GM18868 (cell line): Measurements from ENCODE around the gene MX2.

ENCODE experiments used
- ATAC-seq: cut with Tn5 transposase; IDR thresholded peaks from one replicate; pipeline ENCODE4 v1.9.1; 2021; ENCODE audit warnings: mild to moderate bottlenecking, moderate library complexity; ENCODE audit not compliant: unreplicated experiment

MX2 gene

GRCh38 chr21:41363370-41364270 is 1.8 kb downstream of the MX2 start:
- ATAC-seq: no peak

DNA sequence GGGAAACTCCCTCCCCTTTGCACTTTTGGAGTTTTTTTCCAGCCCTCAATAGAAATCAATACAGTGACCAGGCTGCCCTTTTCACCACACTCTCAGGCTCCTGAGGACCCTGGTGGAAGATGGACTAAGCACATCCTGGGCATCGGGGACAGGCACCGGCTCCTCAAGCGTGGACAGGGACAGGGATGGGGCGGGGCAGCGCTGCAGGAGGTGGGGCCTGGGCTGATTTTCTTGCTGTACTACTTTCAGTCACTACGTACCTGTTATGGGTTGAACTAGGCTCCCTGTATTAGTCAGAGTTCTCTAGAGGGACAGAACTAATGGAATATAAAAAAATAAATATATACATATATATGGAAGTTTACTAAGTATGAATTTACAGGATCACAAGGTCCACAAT is 2.5 kb downstream of the MX2 start:
- ATAC-seq: no peak

GRCh38 chr21:41365377-41366107 is 3.7 kb downstream of the MX2 start:
- ATAC-seq: no peak

DNA sequence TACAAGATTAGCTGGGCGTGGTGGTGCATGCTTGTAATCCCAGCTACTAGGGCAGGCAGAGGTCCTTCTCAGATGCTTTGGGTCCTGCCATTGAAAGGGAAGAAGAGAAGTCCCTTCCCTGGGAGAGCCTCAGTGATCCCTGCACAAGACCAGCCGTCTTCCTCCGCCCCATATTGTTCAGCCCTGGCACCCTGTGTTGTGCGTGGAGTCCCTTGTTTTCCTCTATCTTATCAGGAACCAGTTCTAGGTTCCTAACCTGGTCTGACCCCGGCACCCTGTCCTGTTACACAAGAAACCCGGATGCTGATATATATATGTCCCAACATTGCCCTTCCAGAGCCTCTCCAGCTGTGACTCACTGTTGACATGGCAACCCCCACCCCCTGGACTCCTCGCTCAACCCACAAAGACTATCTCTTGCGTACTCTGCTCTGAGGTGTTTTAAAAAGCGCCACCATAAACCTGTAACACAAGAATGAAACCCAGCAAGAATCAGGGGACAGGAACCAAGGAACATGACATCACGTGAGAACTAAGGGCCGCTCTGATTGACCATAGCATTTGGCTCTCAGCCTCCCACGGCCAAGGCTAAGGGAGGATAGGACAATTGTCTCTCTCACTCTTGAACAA is 4.8 kb downstream of the MX2 start:
- peak; percentile 20 for ATAC-seq

DNA sequence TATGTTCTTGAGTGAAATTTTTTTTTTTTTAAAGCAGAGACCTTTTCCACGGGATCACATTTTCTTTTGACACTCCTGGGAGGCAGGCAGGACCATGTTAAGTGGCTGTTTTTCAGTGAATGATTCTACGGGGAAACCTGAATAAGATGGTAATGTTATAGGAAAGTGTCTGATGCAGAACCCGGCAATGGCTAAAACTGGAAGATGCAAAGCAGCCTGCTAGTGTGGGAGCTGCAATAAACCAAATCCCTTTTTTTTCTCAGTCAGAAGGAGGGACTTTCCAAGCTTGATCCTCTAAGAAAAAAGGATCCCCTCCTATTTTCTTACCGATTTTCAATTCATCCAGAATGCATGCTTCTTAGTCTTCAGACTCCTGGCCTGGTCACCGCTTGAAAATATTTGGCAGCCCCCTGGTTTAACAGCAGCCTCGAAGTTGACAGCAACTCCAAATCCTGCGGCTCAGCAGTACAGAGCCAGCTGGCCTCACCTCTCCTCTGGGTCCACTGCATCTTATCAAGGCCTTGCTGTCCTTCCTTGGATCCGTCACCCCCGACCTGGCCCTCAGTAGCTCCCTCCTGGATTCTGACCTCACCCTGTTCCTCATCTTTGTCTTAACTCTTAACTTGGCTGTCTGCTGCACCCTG is 5.6 kb downstream of the MX2 start:
- peak; percentile 5 for ATAC-seq

DNA sequence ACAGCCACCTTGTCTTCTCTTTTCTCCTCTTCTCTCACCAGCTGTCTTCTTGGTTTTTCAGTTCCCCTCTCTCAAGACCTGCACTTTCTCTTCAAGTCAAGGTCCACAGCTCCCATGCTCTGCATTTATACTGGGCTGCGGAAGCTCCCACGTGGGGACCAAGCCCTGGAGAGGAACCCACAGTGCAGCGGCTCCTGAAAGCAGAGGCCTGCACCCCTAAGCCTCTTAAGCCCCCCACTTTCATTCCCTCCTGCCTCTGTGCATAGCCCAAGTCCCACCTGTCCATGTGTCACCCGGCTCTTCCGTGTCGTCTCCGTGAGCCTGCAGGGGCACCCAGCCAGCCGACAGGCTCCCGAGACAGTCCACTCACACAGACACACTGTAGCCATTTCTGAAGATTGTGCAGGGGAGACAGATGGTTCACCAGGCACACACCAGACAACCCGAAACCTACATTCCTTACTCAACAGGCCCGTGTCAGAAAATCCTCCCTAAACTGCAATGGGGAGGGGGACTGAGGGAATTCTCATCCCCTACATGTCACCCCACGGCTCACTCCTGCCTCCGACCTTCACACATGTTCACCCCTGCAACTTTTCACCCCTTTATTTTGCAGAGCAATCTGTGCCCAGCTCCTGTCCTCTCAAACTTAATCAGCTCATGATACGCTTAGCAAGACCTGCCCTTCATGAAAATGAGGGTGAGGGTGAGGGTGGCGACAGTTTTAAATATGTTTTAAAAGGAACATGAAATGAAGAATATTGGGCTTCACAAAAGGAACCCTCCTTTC is 6.3 kb downstream of the MX2 start:
- peak; percentile 67 for ATAC-seq

DNA sequence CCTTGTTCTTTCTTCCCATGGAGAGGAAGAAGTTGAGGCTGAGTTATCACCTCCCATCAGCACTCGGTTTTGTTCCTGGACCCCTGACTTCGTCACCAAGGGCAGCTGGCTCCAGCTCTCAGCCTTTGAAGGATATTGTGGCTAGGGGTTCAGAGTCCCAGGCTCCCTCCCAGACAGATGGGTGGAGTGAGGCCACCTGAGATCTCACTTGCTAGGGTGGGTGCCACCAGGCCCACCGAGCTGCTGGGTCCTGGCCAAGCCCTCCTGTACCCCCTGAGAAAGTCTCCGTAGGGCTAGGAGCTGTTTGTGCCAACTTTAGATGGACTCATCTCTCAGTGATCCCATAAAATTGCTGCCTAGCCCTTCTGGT is 6.9 kb downstream of the MX2 start:
- no peak for ATAC-seq

GRCh38 chr21:41369105-41369919 is 7.5 kb downstream of the MX2 start:
- ATAC-seq: peak; percentile 35

DNA sequence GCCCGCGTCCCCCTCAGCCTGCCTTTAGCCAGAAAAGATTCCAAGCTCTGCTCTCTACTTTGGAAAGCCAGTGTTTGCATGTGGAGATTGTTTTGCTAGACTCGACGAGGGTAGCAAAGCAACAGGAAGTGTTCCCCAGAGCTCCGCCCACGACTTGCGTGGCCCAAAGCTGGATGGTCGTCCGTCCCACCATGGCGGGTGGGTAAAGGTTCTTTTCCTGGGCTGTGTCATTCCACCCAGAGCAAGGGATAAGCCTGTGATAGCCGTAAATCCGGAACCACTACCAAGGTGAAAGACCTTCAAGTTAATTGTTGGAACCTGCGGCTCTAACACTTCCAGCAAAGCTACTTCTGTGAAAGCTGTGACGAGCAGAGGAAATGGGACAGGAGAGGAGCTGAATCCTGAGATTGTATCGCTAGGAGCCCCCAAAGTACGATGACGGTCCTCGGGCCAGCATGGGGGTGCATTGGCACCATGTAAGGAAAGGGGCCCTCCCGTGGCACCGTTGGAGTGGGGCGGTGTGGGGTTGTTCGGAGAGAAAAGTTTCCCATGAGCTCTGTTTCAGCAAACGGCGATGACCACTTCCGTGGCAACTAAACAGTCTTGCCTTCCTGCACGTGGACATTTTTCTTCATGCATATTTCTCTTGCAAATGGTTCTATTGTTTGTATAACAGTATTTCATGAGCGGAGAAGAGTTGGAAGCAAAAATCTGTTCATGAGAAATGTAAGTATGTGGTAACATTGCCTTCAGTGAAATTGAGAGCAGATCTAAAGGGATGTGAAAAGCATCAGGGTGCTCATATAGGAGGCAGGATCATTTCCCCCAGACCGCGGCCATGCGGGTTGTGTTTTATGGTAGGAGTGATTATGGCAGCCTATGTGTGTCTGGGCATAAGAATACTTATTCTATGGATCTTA is 8.4 kb downstream of the MX2 start:
- ATAC-seq: peak; percentile 17

DNA sequence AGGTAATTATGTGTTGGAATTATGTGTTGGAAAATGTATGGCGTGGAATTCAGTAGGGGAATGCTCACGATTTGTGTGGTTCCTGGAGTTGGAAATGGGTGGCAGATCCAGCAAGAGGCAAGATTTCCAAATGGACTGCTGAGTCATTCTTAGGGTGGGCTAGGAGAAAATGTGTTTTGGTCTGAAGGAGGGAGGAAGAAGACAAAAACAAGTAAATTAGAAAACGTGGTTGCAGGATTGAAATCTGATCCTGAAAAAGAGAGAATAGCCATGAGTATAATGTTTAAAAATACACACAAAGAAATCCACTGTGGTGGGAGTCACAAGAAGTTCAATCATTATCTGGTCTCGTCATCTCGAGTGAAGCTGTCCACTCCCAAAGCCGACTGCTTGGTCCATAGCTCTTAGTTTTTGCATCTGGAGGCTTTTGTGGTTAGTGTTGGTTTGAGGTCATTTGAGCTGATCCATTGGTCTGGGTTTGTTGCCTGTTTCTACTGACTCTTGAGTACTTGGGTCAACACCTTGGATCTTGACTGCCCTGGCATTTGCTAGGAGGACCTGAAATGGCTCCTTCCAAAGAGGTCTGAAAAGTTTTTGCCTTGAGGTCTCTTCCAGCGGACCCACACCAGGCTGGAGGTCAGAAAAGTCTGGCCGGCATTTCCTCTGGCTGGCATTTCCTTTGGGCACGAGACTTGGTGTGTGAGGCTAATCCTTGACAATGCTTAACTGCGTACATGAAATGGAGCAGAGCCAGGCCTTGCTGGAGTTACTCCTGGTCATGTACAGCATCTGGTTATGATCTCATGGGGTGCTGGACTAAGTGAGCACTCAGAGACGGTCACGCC is 9.2 kb downstream of the MX2 start:
- ATAC-seq: no peak

GRCh38 chr21:41371685-41372030 is 9.8 kb downstream of the MX2 start:
- ATAC-seq: no peak

DNA sequence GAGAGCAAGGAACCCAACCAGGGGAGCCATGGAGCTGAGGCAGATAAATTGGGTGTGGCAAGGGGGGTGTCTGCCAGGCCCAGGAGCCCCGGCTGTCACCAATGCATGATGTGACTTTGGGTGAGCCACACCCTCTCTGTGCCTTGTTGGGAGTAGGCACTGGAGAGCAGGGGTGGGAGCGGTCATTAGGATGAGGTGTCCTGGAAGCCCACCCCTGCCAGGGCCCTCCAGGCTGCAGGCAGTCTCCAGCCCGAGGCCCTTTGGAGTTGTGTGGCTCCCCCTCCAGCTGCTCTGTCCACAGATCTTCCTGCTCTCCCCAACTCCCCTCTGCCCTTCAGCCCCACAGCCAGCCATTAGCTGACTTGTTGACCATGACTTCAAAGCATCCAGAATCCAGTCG is 11.4 kb downstream of the MX2 start:
- no peak for ATAC-seq

- ATAC-seq: no peak
Observed at GRCh38 chr21:41373763-41374162, 11.9 kb downstream of the MX2 start.

- no peak for ATAC-seq
Observed at GRCh38 chr21:41374177-41374712, 12.4 kb downstream of the MX2 start.

- no peak for ATAC-seq
Observed at GRCh38 chr21:41374867-41375533, 13.2 kb downstream of the MX2 start.

- ATAC-seq: no peak
Observed at GRCh38 chr21:41375875-41376274, 14.0 kb downstream of the MX2 start.

DNA sequence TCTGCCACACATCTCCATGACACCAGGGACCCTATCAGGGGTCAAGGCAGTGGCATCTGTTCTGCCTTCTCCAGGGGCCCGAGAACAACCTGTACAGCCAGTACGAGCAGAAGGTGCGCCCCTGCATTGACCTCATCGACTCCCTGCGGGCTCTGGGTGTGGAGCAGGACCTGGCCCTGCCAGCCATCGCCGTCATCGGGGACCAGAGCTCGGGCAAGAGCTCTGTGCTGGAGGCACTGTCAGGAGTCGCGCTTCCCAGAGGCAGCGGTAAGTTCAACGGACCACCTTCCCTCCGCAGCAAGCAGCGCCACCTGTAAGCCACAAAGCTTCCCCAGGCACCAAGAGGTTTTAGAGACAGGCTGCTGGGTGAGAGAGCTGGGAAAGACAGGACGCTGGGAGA is 15.9 kb downstream of the MX2 start:
- no peak for ATAC-seq
